GM13976 (cell line): ENCODE results near the gene LSS.

Experiments used
- DNase-seq: peaks from one replicate; pipeline ENCODE4 v3.0.0; 2012; ENCODE audit warnings: low spot score
- CTCF ChIP-seq: IDR thresholded peaks from 2 replicates; pipeline ENCODE4 v1.5.1; 2012; ENCODE audit warnings: borderline replicate concordance, mild to moderate bottlenecking; ENCODE audit not compliant: insufficient read depth; ENCODE audit errors: extremely low read depth, missing control alignments, control extremely low read depth
- in situ Hi-C: fragments of 300-500 bp; cut with MboI; formaldehyde crosslinking; loops from one replicate; pipeline ENCODE4 v1.12.0; 2022; ENCODE audit warnings: low sequenced_read_pairs, mixed read lengths, inconsistent platforms; ENCODE audit not compliant: unreplicated experiment

LSS gene

GRCh38 chr21:46159390-46159789, 69.2 kb downstream of the LSS start:
- in situ Hi-C loops: no loop called here
- no peak for DNase-seq
- no peak for TF ChIP-seq CTCF

GRCh38 chr21:46158666-46159300, 69.8 kb downstream of the LSS start:
- TF ChIP-seq CTCF: no peak
- no peak for DNase-seq
- in situ Hi-C loops: no loop called here

GRCh38 chr21:46157987-46158451, 70.6 kb downstream of the LSS start:
- no peak for DNase-seq
- TF ChIP-seq CTCF: no peak
- in situ Hi-C loops: no loop called here

- in situ Hi-C loops: no loop called here
- DNase-seq: no peak
- TF ChIP-seq CTCF: no peak
Measured at GRCh38 chr21:46157396-46157986, 71.1 kb downstream of the LSS start.

- no peak for DNase-seq
- in situ Hi-C loops: no loop called here
- no peak for TF ChIP-seq CTCF
Measured at GRCh38 chr21:46156678-46157077, 71.9 kb downstream of the LSS start.

- in situ Hi-C loops: no loop called here
- DNase-seq: no peak
- no peak for TF ChIP-seq CTCF
Measured at GRCh38 chr21:46156378-46156645, 72.3 kb downstream of the LSS start.
